Testis (tissue), 3 donors: ENCODE data around the gene MEGF6. TPM values are rescaled to one million over a fixed set of nuclear protein-coding genes. Genes with fewer than 3 reads are reported as not detected.

Experiments
- DNase-seq: peaks from one replicate; pipeline ENCODE4 v3.0.0-alpha.2; 2019
- H3K27ac ChIP-seq, 2 donors: fragments of 200-600 bp; sonication (generic); one replicate each; pipeline ENCODE4 v1.5.1; 2019
- H3K27me3 ChIP-seq: fragments of 200-600 bp; sonication (generic); one replicate; pipeline ENCODE4 v1.5.1; 2019
- H3K36me3 ChIP-seq: fragments of 200-600 bp; sonication (generic); one replicate; pipeline ENCODE4 v1.5.1; 2017; ENCODE audit warnings: low read depth; ENCODE audit errors: missing control alignments
- H3K4me1 ChIP-seq: fragments of 200-600 bp; sonication (generic); one replicate; pipeline ENCODE4 v1.5.1; 2019
- H3K4me3 ChIP-seq, 2 donors: fragments of 200-600 bp; sonication (generic); one replicate each; pipeline ENCODE4 v1.5.1; 2017 to 2019
- H3K9me3 ChIP-seq: fragments of 200-600 bp; sonication (generic); one replicate; pipeline ENCODE4 v1.5.1; 2017
- POLR2A ChIP-seq: fragments of 450-650 bp; IDR thresholded peaks from one replicate; pipeline ENCODE4 v1.6.1; 2017; ENCODE audit warnings: antibody characterized with exemption, mild to moderate bottlenecking, moderate library complexity
- WGBS, 2 donors: methylation state at CpG; one replicate each; pipeline ENCODE4 v1.1.5; 2018; 5-methylcytosine and 5-hydroxymethylcytosine counted together
- intact Hi-C: fragments of 100-400 bp; cut with DNase I; formaldehyde crosslinking; loops from one replicate; pipeline ENCODE4 v1.15.1; 2023; ENCODE audit warnings: low total_unique reads
- polyA plus RNA-seq: library from polyadenylated mRNA; stranded (reverse); fragments of 350-450 nt; fragmentation: Illumina TruSeq; extraction: RNeasy Lipid Tissue Mini Kit (QIAGEN cat#74804); gene quantifications from one replicate; pipeline ENCODE4 v1.2.3, GENCODE V29; 2014; ENCODE audit warnings: low read depth, low replicate concordance; ENCODE audit not compliant: insufficient read depth
- total RNA-seq, 2 donors: library from RNA; depleted of rRNA; stranded (reverse); fragments of >200 nt; gene quantifications; one replicate each; pipeline ENCODE4 v1.2.3, GENCODE V29; 2016
- TF ChIP-seq, protein P1 (sequence below), 3 experiments: fragments of 450-650 bp in 2 of 3; fragments of 200-600 bp in 1 of 3; sonication (generic) in 1 of 3; IDR thresholded peaks; one replicate each; pipeline ENCODE4 v1.5.1; 2016 to 2019; ENCODE audit warnings: antibody characterized with exemption in 3 of 3, mild to moderate bottlenecking in 2 of 3, moderate library complexity in 1 of 3

Gene MEGF6
- total and polyA plus RNA-seq, 3 donors from 2014 or later: 9.0 to 26.4 (median 16.1) TPM

DNA sequence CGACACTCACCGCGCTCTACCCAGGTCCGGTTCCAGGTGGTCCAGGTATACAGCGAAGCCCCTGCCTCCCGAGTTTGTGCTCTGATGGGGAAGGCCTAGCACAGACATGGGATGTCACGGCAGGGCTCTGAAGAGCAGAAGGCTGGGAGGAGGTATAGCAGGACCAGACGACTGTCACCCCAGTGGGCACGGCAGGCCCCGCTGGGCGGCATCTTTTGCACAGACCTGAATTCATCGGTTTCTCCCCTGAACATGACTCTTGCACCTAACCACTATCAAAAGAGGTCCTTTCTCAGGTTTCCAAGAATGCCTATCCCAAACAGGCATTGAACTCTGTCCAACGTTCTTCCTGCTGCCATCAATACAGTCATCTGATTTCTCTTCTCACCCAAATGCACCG lies 126.3 kb downstream of the MEGF6 start:
- no peaks in the 10 kb centered on the region for H3K27me3 ChIP-seq
- TF ChIP-seq POLR2A: no peak
- TF ChIP-seq, protein P1, sequence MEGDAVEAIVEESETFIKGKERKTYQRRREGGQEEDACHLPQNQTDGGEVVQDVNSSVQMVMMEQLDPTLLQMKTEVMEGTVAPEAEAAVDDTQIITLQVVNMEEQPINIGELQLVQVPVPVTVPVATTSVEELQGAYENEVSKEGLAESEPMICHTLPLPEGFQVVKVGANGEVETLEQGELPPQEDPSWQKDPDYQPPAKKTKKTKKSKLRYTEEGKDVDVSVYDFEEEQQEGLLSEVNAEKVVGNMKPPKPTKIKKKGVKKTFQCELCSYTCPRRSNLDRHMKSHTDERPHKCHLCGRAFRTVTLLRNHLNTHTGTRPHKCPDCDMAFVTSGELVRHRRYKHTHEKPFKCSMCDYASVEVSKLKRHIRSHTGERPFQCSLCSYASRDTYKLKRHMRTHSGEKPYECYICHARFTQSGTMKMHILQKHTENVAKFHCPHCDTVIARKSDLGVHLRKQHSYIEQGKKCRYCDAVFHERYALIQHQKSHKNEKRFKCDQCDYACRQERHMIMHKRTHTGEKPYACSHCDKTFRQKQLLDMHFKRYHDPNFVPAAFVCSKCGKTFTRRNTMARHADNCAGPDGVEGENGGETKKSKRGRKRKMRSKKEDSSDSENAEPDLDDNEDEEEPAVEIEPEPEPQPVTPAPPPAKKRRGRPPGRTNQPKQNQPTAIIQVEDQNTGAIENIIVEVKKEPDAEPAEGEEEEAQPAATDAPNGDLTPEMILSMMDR (IDR thresholded peaks at IDR 0.05): no peak
- peaks cover 8% of the 10 kb centered on the region for H3K4me1 ChIP-seq
- WGBS, 2 donors: 89 to 98% methylated on average over 9 to 14 of the region's 14 CpGs
- H3K4me3 ChIP-seq: no peak overlapping the region
- no peaks in the 10 kb centered on the region for H3K36me3 ChIP-seq
- H3K27ac ChIP-seq: no peak overlapping the region
- no peaks in the 10 kb centered on the region for H3K9me3 ChIP-seq
- intact Hi-C loops: no loop called here
- no peak for DNase-seq

DNA sequence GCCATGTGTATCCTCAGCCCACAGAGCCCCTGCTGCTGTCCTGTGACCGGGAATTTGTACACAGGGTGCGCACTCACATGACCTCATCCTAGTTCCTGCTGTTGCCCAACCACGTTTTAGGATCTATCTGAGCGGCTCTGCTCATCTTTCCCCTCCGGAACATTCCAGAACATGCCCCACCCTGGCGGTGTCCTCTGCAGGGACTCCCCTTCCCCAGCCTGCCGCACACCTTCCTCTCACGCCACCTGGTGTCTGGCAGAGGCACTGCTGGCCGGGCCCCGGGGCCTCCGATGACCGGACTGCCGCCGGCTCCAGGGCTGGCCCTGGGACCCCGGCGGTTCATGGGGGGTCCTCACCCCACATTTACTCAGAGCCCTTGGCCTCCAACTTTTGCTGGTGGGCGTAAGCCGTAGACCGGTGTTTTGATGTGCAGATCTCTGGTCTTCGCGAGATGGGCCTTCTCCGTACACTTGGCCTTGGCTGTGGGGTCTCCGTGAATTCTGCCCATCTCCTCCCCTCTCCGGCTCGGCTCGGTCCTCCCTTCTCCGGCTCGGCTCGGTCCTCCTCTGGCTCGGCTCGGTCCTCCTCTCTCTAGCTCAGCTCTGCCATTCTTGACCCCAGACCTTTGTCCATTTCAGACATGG lies 127.4 kb downstream of the MEGF6 start:
- H3K27ac ChIP-seq: no peak overlapping the region
- peak; percentile 58 for DNase-seq
- 53 to 76% methylated on average over 20 to 31 of the region's 31 CpGs for WGBS, 2 donors
- intact Hi-C loops: no loop called here
- H3K9me3 ChIP-seq: no peaks in the 10 kb centered on the region
- TF ChIP-seq, protein P1 (IDR thresholded peaks at IDR 0.05): peak; percentile 64 to 91 (median 80)
- no peak for TF ChIP-seq POLR2A
- H3K36me3 ChIP-seq: no peaks in the 10 kb centered on the region
- H3K27me3 ChIP-seq: no peaks in the 10 kb centered on the region
- no peak overlapping the region for H3K4me3 ChIP-seq
- H3K4me1 ChIP-seq: peaks cover 8% of the 10 kb centered on the region

DNA sequence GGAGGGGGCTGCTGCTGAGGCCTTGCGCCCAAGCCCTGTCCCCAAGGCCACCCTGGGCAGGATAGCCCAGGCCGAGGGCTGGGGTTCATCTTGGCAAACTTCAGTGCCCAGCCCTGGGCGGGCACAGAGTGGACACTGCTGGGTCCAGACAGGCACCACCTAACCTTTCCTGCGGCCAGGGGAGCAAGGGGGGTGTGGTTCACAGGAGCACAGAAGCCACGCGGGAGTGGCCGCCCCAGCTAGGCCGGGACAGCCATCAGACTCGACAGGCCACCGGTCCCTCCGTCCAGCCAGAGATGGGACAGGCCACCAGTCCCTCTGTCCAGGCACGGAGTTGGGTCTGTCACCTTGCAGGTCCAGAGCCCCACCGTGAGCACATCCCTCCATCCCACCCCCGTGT lies 127.9 kb downstream of the MEGF6 start:
- intact Hi-C loops: no loop called here
- WGBS, 2 donors: 55 to 82% methylated on average over 3 to 14 of the region's 14 CpGs
- no peak for DNase-seq
- no peak overlapping the region for H3K4me3 ChIP-seq
- H3K4me1 ChIP-seq: peaks cover 8% of the 10 kb centered on the region
- no peaks in the 10 kb centered on the region for H3K9me3 ChIP-seq
- no peaks in the 10 kb centered on the region for H3K27me3 ChIP-seq
- TF ChIP-seq POLR2A: no peak
- TF ChIP-seq, protein P1 (IDR thresholded peaks at IDR 0.05): no peak
- H3K27ac ChIP-seq: no peak overlapping the region
- H3K36me3 ChIP-seq: no peaks in the 10 kb centered on the region

DNA sequence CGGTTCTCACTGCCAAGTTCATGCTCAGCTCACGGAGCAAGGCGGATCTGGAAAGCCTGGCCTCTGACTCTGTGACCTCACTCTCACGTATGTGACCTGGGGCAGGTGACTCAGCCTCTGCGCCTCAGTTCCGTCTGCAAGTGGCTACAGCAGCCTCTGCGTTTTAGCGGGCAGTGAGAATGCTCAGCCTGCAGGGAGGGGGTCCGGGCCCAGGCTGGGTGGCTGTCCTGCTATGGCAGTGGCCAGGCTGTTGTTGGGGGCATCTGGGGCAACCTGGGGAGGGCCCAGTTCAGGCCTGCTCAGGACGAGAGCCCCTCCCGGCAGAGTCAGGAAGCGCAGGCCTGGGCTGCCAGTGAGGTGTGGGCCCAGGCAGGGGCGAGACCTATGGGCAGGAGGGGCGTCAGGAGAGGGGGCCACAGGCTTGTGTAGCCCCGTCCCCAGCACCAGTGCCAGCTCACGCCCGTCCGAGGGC lies 128.9 kb downstream of the MEGF6 start:
- TF ChIP-seq, protein P1 (IDR thresholded peaks at IDR 0.05): no peak
- no peak for TF ChIP-seq POLR2A
- Histone ChIP-seq H3K27ac (no peak overlapping the region), H3K4me3 (no peak overlapping the region), H3K9me3 (no peaks in the 10 kb centered on the region), H3K4me1 (peaks cover 8% of the 10 kb centered on the region), H3K27me3 (no peaks in the 10 kb centered on the region), H3K36me3 (no peaks in the 10 kb centered on the region)
- intact Hi-C loops: no loop called here
- 60 to 76% methylated on average over 1 to 18 of the region's 18 CpGs for WGBS, 2 donors
- DNase-seq: no peak

- Histone ChIP-seq H3K4me3 (no peak overlapping the region), H3K27ac (no peak overlapping the region), H3K36me3 (no peaks in the 10 kb centered on the region), H3K27me3 (no peaks in the 10 kb centered on the region), H3K4me1 (peaks cover 8% of the 10 kb centered on the region), H3K9me3 (no peaks in the 10 kb centered on the region)
- 59 to 73% methylated on average over 2 to 20 of the region's 20 CpGs for WGBS, 2 donors
- DNase-seq: peak; percentile 46
- TF ChIP-seq, protein P1 (IDR thresholded peaks at IDR 0.05): no peak
- no peak for TF ChIP-seq POLR2A
- intact Hi-C loops: no loop called here
Observed at GRCh38 chr1:3481836-3482375, 129.4 kb downstream of the MEGF6 start.
